Transverse colon (tissue), 3 donors: Measurements from ENCODE around the gene TEX55.

Experiments
- POLR2A ChIP-seq: fragments of 450-650 bp; IDR thresholded peaks from one replicate; pipeline ENCODE4 v1.6.1; 2016; ENCODE audit warnings: antibody characterized with exemption, mild to moderate bottlenecking, moderate library complexity
- TF ChIP-seq, protein P1 (sequence below), 5 experiments: fragments of 200-600 bp in 3 of 5; fragments of 450-650 bp in 2 of 5; sonication (generic) in 3 of 5; IDR thresholded peaks; 1 replicate in 2 of 5; 2 replicates in 3 of 5; pipeline ENCODE4 v1.5.1; 2016 to 2017; ENCODE audit warnings: antibody characterized with exemption in 5 of 5, inconsistent platforms in 3 of 5, mild to moderate bottlenecking in 2 of 5, moderate library complexity in 1 of 5

DNA sequence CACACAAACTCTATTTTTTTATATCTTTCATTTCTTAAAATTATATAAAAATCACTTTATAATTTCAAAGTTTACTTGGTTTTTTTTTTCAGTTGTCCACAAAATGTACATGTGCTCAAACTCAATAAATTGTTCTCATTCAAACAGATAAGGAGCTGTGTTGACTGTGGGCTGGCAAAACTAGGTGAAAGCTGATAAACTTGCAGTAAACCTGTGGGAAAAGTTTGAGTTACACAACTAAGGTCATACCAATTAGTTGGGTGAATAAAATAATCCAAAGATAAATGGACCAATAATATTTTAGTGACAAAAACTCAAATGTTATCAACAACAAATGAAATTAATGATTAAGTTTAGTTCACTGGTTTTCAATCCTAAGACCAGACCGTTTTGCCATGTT, 14.8 kb downstream of the TEX55 start:
- TF ChIP-seq, protein P1, sequence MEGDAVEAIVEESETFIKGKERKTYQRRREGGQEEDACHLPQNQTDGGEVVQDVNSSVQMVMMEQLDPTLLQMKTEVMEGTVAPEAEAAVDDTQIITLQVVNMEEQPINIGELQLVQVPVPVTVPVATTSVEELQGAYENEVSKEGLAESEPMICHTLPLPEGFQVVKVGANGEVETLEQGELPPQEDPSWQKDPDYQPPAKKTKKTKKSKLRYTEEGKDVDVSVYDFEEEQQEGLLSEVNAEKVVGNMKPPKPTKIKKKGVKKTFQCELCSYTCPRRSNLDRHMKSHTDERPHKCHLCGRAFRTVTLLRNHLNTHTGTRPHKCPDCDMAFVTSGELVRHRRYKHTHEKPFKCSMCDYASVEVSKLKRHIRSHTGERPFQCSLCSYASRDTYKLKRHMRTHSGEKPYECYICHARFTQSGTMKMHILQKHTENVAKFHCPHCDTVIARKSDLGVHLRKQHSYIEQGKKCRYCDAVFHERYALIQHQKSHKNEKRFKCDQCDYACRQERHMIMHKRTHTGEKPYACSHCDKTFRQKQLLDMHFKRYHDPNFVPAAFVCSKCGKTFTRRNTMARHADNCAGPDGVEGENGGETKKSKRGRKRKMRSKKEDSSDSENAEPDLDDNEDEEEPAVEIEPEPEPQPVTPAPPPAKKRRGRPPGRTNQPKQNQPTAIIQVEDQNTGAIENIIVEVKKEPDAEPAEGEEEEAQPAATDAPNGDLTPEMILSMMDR (IDR thresholded peaks at IDR 0.05), result no peak
- no peak for TF ChIP-seq POLR2A
